DMS79 (cell line): ENCODE data around the gene MMRN2.
"Not testable (repeated sequence)": the region's sequence is repeated elsewhere in the genome, so short reads cannot be mapped to it uniquely, and the experiment has no call there.

Source experiments
- DNase-seq: peaks from one replicate; lab custom pipeline; 2025; lab: John Stamatoyannopoulos, UW

MMRN2 gene

DNA sequence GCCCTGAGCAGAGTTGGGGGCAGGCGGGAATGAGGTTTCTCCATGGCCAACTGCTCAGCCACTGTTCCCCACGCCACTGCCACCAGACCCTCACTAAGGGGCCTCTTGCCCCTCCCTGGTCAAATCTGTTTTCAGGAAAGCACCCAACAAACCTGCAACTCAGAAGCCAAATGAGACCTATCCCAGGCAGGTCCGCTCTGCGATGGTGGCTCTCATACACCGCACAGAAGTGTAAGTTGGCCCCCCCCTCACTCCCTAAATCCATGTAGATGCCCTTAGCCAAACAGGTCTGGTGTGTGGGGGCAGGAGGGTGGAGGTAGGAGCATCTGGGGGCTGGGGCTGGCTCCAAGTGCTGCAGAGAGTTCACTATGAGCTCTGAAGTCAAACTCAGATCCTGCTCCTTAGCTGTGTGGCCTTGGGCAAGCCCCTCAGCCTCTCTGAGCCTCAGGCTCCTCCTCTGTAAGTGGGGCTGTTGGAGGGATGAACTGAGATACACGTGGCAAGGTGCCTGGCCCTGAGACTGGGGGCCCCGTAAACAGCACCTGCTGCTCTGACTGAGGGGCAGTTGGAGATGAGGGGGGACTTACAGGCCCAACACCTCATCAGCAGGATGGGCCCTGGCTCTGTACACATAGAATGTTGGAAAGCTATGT lies 1.1 kb downstream of the MMRN2 start:
- no peak for DNase-seq

DNA sequence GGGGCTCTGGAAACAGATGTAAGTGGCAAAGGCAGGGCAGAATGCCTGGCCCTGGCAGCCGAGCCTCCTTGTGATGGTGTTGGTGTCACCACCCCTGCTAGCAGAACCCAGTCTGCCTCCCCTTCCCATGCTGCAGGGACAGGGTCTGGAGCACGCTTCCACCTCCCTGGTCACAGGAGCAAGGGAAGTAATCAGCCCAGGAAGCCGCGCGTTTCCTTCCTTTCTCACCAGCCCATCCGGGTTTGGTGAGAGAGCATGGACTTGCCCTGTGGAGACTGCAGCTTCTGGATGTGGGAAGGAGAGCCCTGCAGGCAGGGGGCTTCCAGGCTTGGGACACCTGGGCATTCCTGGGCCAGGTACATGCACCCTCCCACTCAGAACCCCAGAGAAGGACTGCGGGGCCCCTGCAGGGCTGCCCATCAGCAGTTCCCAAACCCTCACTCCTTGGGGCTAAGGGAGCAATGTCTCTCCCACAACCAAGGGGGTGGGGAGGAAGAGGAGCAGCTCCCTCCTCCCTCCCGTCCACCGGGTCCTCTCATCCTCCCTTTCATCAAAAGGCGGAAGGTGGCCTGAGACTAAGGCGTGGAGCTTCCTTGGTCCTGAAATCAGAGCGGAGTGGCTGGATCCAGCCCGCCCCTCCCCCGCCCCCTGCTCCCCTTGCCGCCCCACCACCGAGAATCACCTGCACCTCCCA lies 1.8 kb downstream of the MMRN2 start:
- DNase-seq = no peak

DNA sequence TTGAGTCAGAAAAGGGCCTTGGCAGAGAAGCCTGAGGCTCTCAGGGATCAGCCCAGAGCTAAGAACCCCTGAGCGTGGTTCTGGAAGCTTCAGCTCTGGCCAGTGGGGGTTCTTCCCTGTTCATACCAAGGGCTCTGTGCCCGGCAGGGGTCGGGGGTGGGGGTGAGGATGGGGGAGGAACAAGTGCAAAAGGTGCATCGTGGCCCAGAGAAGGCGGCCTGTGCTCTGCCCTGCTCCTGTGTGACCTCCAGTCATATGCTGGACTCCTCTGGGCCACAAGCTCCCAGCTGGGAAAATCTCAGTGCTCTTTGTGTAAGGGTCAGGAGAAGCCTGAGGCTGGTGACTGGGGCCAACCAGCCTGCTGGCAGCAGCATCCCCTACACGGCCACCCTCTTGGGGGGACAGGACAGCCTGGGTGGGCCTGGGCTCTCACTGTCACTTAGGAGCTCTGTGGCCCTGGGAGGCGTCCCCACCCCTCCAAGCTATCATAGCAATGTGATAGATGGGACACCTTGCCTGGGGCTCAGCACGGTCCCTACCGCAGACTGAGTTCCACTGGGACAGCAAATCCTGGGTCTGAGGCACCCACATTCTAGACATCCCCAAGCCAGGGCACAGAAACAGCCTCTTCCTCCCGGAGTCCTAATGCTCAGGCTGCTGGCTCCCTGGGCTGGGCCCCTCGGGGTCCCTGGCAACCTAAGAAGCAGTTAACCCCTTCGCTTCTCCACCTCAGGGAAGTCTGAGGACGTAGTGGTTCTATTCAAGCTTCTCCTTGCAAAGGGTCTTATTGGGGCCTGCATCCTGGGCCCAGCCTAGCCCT lies 2.5 kb downstream of the MMRN2 start:
- no peak for DNase-seq

DNA sequence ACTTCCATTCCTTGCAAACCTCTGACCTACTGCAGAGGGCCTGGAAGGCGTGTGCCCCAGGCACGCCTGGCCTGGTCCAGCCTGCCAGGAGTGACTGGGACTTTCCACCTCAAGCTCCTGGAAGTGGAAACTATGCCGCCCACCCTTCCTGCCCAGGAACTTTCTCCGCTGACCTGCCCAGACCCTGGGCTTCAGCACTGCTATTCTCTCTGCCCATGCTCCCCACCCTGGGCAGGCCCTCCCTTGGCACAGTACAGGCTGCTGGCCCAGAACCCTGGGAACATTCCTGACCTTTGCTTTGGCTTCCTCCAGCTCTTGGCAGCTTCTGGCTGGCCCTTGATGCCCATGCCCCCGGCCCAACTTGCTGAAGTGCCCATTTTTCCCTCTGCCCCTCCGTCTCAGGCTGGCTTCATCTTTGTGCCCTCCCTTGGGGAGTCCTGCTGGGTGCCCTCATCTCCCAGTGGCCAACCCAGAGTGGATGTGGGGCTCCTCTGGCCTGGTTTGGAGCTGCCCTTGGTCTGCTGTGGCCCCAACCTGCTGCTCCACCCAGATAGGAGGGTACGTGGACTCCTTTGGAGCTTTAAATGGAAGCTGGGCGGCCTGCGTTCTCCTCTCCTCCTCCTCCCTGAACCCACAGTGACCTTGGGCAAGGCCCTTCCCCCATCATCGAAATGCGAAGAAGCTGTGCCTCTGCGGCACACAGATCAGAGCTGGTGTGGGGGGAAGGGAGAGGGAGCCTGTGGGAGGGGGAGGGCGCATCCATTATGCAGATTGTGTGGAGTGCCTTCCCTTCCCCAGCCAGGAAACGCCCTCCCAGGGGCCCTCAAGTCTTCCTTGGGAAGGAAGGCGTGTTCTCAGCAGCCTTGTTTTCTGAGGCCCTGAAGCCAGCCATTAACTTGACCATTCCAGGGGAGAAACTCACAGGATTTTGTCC lies 3.4 kb downstream of the MMRN2 start:
- DNase-seq = no peak

DNA sequence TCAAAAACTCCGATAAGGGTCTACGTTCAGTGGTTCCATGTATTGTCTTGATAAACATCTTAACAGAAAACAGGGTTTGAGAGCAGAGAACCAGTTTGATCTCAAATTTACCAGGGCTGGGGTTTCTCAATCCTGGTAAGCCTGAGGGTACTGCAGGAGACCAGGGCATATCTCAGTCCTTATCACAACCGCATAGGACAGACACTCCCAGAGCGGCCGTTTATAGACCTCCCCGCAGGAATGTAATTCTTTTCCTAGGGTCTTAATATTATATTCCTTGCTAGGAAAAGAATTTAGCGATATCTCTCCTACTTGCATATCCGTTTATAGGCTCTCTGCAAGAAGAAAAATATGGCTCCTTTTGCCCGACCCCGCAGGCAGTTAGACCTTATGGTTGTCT lies 4.7 kb downstream of the MMRN2 start:
- DNase-seq = not testable (repeated sequence)

DNA sequence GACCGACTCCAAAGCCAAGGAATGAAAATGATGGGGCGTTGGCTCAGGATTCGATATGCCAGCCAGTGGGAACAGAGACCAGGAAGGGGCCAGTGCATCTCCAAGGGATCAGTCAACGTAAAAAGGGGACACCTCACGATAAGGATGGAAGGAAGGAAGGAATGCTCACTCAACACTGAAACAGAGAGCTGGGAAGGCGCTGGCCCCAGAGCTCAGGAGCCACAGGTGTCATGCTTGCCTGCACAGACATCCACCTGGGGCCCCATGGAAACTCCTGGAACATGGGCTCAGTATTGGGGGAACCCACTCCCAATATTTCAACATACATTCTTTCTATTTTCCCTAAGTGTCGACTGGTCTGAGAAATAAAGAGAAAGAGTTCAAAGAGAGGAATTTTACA lies 5.3 kb downstream of the MMRN2 start:
- no peak for DNase-seq

DNA sequence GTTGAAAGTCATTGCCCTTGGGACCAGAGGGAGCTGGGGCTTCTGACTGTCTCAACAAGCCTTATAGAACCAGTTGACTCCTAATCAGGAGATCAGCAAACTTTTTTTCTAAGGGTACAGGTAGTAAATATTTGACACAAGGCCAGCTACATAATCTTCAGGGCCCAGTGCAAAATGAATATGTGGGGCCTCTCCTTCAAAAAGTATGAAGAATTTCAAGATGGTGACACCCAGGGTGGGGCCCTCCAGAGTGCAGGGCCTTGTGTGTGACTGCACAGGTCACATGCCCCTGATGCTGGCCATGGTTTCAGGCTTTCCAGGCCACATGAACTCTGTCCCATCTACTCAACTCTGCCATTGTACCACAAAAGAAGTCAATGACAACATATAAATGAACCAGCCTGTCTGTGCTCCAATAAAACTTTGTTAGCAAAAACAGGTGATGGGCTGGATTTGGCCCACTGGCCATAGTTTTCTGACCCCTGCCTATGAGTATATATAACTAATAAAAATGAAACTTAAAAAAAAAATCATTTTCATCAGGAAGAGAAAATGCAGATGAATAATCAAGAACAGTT lies 6.1 kb downstream of the MMRN2 start:
- no peak for DNase-seq

DNA sequence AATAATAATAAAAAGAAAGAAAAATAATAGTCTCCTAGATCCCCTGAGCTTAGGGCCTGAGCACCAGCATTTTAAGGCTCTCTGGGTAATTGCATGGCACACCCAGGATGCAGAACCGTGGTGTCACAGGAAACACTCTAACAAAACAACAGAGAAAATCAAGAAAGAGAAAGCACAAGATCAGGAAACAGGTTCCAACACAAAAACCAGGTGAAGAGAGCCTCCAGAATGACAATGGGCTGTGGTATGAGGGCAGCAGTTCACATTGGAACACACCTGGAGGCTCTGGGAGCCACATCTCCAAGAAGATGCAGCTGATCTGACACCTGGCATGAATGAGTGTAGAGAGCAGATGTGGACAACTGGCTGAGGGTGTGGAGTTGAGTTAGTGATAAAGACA lies 7.1 kb downstream of the MMRN2 start:
- DNase-seq = no peak

DNA sequence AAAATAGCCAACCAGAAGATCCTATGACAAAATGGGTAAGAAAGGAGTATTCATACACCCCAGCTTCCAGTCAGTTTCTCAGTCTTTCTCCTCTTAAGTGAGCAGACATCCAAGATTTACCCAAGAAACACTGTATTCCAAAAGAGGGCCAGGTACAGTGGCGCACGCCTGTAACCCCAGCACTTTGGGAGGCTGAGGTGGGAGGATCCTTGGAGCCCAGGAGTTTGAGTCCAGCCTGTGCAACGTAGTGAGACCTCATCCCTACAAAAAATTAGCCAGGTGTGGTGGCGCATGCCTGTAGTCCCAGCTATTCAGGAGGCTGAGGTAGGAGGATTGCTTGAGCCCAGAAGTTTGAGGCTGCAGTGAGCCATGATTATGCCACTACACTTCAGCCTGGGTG lies 9.6 kb downstream of the MMRN2 start:
- DNase-seq = not testable (repeated sequence)

DNA sequence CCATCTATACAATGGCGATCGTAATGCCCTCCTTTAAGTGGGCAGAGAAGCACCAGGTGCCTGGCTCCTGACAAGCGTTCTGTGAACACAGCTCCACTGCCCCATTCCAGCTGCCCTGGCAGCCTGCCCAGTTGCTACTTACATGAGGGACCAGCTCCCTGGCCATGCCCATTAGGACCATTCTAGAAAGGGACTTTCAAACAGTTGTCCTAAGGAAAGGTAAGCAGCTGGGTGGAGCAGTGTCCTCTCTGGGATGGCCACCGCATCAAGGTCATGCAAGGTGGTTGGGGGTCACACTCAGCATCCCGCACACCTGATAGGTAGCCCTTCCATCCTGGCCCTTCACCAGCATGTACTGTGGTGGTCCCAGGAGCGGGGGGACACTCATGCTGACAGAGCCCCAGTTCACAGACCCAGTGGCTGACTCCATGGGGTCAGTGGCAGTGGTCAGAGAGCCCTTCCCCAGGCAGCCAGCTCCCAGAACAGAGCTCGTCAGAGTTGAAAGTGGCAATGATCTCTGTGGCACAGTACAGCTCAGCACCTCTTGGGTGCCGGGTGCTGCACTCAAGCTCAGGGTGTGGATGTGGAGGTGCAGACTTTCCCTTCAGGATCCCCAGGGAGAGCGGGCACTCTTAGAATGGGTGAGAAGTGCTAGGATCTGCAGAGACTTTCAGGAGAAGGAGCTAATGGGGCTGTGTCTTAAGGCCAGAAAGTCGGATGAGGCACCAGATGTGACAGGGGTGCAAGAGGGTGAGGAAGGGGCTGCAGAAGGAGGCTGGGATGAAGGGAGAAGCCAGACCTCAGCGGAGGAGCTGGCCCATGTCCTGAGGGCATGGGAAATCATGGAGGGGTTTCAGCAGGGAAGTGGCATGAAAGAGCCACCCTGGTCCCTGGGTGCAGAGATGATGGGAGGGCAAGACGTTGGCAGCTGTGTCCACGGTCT lies 10.9 kb downstream of the MMRN2 start:
- no peak for DNase-seq

DNA sequence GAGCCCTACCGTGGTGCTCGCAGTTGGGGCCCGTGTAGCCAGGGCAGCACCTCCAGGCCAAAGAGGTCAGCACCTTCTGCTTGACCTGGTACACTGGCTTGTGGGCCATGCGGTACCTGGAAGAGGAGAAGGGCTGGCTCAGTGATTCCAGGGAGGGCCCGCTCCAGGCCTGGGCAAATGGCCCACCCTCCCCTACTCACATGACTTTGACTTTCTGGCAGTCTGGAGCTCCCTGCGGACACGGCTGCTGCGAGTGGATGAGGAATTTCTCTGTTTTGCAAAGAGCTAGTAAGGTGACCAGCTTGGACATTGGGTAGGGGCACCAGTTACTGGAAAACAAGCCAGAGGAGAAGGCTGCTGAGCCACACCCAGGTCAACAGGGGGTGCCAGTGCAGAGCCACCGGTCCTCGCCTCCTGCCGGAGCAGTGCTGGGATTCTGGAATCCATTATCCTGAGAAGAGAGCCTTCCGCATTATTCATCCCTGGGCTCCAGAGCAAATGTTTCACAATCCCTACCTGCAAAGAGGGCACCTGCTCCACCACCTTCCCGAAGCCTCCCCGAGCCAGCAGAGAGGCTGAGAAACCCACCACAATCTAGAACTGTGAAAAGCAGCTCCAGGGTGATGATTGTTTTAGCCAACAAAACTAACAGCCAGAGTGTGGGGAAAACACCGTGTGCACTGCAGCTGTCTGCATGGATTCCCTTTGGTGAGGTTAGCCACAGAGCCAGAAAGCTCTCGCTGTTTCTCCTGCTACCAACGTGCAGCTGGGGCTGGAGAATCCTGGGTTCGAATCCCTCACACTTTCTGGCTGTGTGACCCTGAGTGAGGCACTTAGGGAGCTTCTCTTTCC lies 11.8 kb downstream of the MMRN2 start:
- DNase-seq = no peak

DNA sequence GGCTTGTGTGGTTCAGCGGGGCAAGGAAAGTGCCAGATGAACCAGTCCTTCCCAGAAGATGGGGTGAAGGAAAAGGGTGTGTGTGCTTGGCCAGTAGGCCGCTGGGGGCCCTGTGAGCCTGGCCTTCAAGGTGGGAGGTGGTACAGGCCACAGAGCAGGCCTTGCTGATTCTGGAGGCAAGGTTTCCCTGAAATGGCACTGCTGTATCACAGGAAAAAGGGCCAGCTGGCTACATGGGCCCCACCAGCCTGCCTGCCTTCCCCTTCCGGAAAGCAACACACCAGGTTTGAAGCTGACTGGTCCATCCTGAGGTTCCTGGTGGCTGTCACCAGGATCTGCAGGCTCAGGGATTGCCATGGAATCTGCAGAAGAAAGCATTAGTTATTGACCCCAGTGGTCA lies 12.5 kb downstream of the MMRN2 start:
- no peak for DNase-seq

DNA sequence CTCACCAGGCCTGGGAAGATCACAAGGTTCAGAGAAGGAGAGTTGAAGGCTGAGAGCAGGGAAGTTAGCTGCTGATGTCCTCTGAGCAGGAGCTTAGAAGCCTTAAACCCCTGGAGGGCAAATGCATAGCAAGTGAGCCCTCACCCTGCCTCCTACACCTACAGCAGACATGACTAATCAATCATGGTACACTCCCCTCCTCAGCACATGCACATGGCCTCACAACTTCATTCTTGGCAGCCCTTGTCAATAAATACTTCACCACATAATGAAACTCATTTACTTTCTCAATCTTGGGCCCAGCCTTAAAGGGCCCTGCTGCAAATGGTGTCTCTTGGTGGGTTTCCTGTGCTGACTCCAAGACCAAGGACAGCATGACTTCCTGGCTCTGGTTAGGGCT lies 12.9 kb downstream of the MMRN2 start:
- DNase-seq = no peak

DNA sequence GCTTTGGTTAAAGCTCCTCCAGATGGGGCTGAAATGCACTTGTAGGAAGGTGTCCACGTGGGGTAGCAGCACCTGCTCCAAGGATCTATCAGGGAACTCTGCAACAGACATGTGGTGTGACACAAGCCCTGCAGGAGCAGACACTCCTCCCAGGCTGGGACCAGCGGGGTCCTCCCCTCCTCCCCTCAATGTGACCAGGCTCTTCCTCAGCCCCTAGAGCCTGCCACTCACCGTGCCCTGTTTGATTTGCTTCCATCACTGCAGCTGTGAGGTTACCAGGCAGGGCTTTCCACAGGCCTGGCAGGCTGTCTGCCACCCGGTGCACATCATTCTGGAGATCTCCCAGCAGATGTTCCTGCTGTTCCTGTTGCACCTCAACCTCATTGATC lies 13.4 kb downstream of the MMRN2 start:
- DNase-seq = no peak

DNA sequence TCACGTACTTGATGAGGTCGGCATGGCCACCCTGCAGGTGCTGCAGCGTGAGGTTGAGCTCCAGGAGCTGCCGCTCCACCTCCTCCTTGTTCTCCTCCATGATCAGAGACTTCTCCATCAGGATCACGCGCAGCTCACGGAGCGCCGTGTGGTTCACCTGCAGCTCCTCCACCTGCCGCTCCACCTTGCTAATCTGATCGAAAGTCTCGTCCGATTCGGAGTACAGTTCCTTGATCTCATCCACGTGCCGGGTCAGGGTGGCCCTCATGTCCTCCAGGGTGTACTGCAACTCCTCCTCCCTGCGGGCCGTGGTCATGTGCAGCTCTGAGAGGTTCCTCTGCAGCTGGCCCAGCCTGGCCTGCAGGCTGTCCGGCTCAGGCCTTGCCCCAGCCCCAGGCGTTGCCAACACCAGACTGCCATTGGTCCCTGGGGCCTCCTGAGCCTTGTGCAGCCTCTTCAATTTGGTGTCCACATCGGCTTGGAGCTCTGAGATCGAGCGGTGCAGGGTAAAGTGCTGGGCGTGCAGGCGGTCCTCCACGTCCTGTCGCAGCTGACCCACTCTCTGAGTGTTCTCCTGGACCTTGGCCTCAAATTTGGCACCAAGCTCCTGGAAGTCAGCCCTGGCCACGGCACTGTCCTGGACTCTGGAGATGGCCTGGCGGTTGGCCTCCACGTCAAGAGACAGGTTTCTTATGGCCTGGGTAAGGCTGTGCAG lies 13.9 kb downstream of the MMRN2 start:
- DNase-seq = no peak

DNA sequence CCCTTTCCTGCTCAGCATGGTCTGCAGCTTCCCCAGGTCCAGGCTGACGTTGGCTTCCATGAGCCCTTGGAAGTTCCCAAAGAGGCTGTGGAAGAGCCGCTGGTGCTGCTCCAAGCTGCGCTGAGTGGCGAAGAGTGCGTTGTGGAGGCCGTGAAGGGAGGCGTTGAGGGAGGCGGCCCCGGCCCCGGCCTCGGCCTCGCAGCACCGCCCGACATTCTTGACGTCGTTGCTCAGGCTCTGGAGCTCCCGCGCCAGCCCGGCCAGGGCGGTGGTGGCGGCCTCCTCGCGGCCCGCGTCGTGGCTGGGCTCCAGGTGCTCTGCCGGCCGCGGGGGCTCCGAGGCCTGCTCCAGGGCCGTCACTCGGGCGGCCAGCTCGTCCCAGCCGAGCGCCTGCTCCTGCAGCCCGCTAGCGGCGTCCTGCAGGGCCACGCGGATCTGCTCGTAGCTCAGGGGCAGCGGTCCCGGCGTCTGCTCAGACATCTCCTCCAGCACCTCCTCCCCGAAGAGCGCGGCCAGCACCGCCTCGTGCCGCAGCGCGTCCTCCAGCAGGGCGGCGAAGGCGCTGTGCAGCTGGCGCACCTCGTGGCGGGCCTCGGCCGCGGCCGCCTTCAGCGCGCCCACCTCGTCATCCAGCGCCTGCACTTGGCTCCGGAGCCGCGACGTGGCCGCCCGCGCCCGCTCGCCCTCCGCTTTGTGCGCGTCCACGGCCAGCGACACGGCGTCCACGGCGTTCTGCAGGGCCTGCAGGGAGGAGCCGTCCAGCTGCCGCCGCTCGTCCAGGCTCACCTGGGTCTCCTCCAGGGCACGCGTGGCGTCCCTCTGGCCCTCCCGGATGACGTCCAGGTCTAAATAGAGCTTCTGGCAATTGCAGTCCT lies 14.7 kb downstream of the MMRN2 start:
- no peak for DNase-seq

DNA sequence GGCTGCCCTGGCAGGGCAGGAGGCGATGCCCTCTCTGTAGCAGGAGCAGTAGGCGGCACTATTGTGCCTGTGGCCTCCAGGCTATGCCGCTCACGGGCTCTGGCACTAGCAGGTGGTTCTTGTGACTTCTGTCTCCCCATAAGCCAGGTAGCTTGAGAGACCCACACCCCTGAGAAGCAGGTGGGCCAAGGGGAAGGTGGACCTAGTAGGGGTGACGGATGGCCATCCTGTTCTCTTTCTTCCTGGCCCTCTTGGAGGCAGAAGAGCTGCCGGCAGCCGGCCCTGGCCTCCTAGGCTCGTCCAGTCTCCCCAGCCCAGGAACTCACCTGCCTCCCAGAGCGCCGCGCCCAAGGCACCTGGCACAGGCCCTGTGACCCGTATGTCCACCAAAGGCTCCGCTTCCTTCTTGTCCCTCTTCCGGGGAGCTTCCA lies 15.4 kb downstream of the MMRN2 start:
- no peak for DNase-seq

DNA sequence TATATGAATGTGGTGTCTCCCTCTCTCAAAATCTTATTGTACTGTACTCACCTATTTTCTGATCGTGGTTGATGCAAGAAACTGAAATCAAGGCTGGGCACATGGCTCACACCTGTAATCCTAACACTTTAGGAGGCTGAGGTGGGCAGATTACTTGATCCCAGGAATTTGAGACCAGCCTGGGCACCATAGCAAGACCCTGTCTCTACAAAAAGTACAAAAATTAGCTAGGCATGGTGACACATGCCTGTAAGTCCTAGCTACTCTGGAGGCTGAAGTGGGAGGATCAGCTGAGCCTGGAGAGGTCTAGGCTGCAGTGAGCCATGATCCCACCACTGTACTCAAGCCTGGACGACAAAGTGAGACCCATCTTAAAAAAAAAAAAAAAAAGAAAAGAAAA lies 16.0 kb downstream of the MMRN2 start:
- DNase-seq = no peak
